HG03571 (cell line): ENCODE results near the gene TMEM163.
"Not testable (repeated sequence)": the region's sequence is repeated elsewhere in the genome, so short reads cannot be mapped to it uniquely, and the experiment has no call there.

Source experiments
- ATAC-seq: cut with Tn5 transposase; IDR thresholded peaks from one replicate; pipeline ENCODE4 v1.9.1; 2021; ENCODE audit not compliant: unreplicated experiment

Gene TMEM163

GRCh38 chr2:134623046-134623445 lies 95.8 kb downstream of the TMEM163 start:
- ATAC-seq: no peak

- no peak for ATAC-seq
Observed at GRCh38 chr2:134621939-134622705, 96.7 kb downstream of the TMEM163 start.

- no peak for ATAC-seq
Observed at GRCh38 chr2:134619250-134619649, 99.5 kb downstream of the TMEM163 start.

- ATAC-seq: not testable (repeated sequence)
Observed at GRCh38 chr2:134615480-134615879, 103.3 kb downstream of the TMEM163 start.

GRCh38 chr2:134611316-134611715 lies 107.5 kb downstream of the TMEM163 start:
- ATAC-seq: no peak

- no peak for ATAC-seq
Observed at GRCh38 chr2:134610871-134611270, 107.9 kb downstream of the TMEM163 start.

- ATAC-seq: no peak
Observed at GRCh38 chr2:134609924-134610513, 108.8 kb downstream of the TMEM163 start.

GRCh38 chr2:134603966-134604365 lies 114.8 kb downstream of the TMEM163 start:
- ATAC-seq: no peak

GRCh38 chr2:134602666-134603065 lies 116.1 kb downstream of the TMEM163 start:
- ATAC-seq: no peak

GRCh38 chr2:134601264-134601663 lies 117.5 kb downstream of the TMEM163 start:
- no peak for ATAC-seq

- no peak for ATAC-seq
Observed at GRCh38 chr2:134600208-134600607, 118.6 kb downstream of the TMEM163 start.

GRCh38 chr2:134599236-134599635 lies 119.6 kb downstream of the TMEM163 start:
- ATAC-seq: no peak

GRCh38 chr2:134594399-134594798 lies 124.4 kb downstream of the TMEM163 start:
- no peak for ATAC-seq

GRCh38 chr2:134593519-134593918 lies 125.3 kb downstream of the TMEM163 start:
- no peak for ATAC-seq

GRCh38 chr2:134592377-134592776 lies 126.4 kb downstream of the TMEM163 start:
- no peak for ATAC-seq

- no peak for ATAC-seq
Observed at GRCh38 chr2:134591526-134591925, 127.3 kb downstream of the TMEM163 start.

GRCh38 chr2:134590679-134591078 lies 128.1 kb downstream of the TMEM163 start:
- ATAC-seq: no peak

- ATAC-seq: not testable (repeated sequence)
Observed at GRCh38 chr2:134589171-134590083, 129.4 kb downstream of the TMEM163 start.

- ATAC-seq: no peak
Observed at GRCh38 chr2:134588556-134588955, 130.2 kb downstream of the TMEM163 start.

GRCh38 chr2:134586326-134586965 lies 132.4 kb downstream of the TMEM163 start:
- ATAC-seq: no peak

GRCh38 chr2:134583997-134584520 lies 134.7 kb downstream of the TMEM163 start:
- no peak for ATAC-seq
